ENCODE data around the gene FYTTD1.

FYTTD1 gene

GRCh38 chr3:197835509-197835908 lies 85.8 kb downstream of the FYTTD1 start:
- Mint-ChIP-seq H3K4me1 (no peaks in the 10 kb centered on the region), H3K4me3 (no peak overlapping the region), H3K27me3 (ENCODE audit: low read depth, poor library complexity) (no peaks in the 10 kb centered on the region), H3K36me3 (ENCODE audit: low read depth) (peaks cover 59% of the 10 kb centered on the region), H3K9me3 (no peaks in the 10 kb centered on the region), H3K27ac (peak overlapping the region; percentile 93)
- TF ChIP-seq CTCF (IDR thresholded peaks at IDR 0.05): no peak
- no peak for DNase-seq

- peaks cover 2% of the 10 kb centered on the region for H3K4me1 Mint-ChIP-seq
- H3K9me3 Mint-ChIP-seq: no peaks in the 10 kb centered on the region
- DNase-seq: no peak
- peaks cover 60% of the 10 kb centered on the region for H3K36me3 Mint-ChIP-seq (ENCODE audit: low read depth)
- no peak for TF ChIP-seq CTCF (IDR thresholded peaks at IDR 0.05)
- H3K4me3 Mint-ChIP-seq: no peak overlapping the region
- H3K27me3 Mint-ChIP-seq (ENCODE audit: low read depth, poor library complexity): no peaks in the 10 kb centered on the region
- H3K27ac Mint-ChIP-seq: no peak overlapping the region
These were observed 86.6 kb downstream of the FYTTD1 start for GRCh38 chr3:197836244-197836643.
